Measurements from ENCODE around the gene GMPR2. TPM values are rescaled to one million over a fixed set of nuclear protein-coding genes. Genes with fewer than 3 reads are reported as not detected.

Gene GMPR2
- total and polyA plus RNA-seq, 2 of the 13 experiments (the other 11 are each of a cell fraction or from before 2014, with no cell fraction given), result 210 to 273 TPM

GRCh38 chr14:24232645-24233537 lies at the start of gene GMPR2 (continued):
- TF ChIP-seq SP140L (CRISPR knock-in tag; IDR thresholded peaks at IDR 0.05; ENCODE audit: borderline replicate concordance), result no peak; the same call in 1 of the 2 replicates
- peak; percentile 84 for TF ChIP-seq SRSF1 (optimal IDR thresholded peaks at IDR 0.05; ENCODE audit: low read depth, low read length)
- peak; percentile 79; the same call in 1 of the 2 replicates for TF ChIP-seq ZNF256 (CRISPR knock-in tag; conservative IDR thresholded peaks at IDR 0.05)
- peak; percentile 20; the same call in 1 of the 2 replicates for TF ChIP-seq ZNF101 (CRISPR knock-in tag; IDR thresholded peaks at IDR 0.05; ENCODE audit: borderline replicate concordance, low read depth)
- TF ChIP-seq DRAP1 (CRISPR knock-in tag; IDR thresholded peaks at IDR 0.05), result peak; percentile 47; the same call in 1 of the 2 replicates
- TF ChIP-seq ZNF720 (CRISPR knock-in tag; IDR thresholded peaks at IDR 0.05), result no peak
- no peak for TF ChIP-seq ZNF619 (CRISPR knock-in tag; IDR thresholded peaks at IDR 0.05)
- TF ChIP-seq ZNF83 (CRISPR knock-in tag; IDR thresholded peaks at IDR 0.05; ENCODE audit: borderline replicate concordance), result no peak
- peak; percentile 10 for TF ChIP-seq DNMT1 (CRISPR knock-in tag; IDR thresholded peaks at IDR 0.05)
- peak; percentile 59 for TF ChIP-seq ZNF883 (CRISPR knock-in tag; IDR thresholded peaks at IDR 0.05; ENCODE audit: not compliant biosample characterization)
- no peak; the same call in 1 of the 2 replicates for TF ChIP-seq ZNF570 (CRISPR knock-in tag; IDR thresholded peaks at IDR 0.05; ENCODE audit: borderline replicate concordance)
- TF ChIP-seq TIGD3 (CRISPR knock-in tag; IDR thresholded peaks at IDR 0.05; ENCODE audit: borderline replicate concordance), result peak; percentile 90; the same call in 1 of the 2 replicates
- TF ChIP-seq IRF2 (CRISPR knock-in tag; IDR thresholded peaks at IDR 0.05), result peak; percentile 73
- TF ChIP-seq ELF4 (CRISPR knock-in tag; IDR thresholded peaks at IDR 0.05; ENCODE audit: borderline replicate concordance), result peak; percentile 97; the same call in 1 of the 2 replicates
- no peak for TF ChIP-seq ARID2 (CRISPR knock-in tag; IDR thresholded peaks at IDR 0.05; ENCODE audit: borderline replicate concordance)
- TF ChIP-seq ZBED4 (CRISPR knock-in tag; IDR thresholded peaks at IDR 0.05; ENCODE audit: borderline replicate concordance), result peak; percentile 74; the same call in 1 of the 2 replicates
- peak; percentile 82 for TF ChIP-seq ZNF816 (CRISPR knock-in tag; IDR thresholded peaks at IDR 0.05; ENCODE audit: borderline replicate concordance)
- TF ChIP-seq PATZ1 (CRISPR knock-in tag; IDR thresholded peaks at IDR 0.05), result peak; percentile 74; the same call in 1 of the 2 replicates
- TF ChIP-seq FIP1L1 (IDR thresholded peaks at IDR 0.05; ENCODE audit: borderline replicate concordance, insufficient read depth, low read depth, low read length), result 0 out of 2 replicates have a peak, but pooled peaks have one; percentile 22
- no peak for TF ChIP-seq EZH2 (conservative IDR thresholded peaks at IDR 0.05; ENCODE audit: low read depth, low read length)
